HG02852 (cell line): Measurements from ENCODE around the gene PPP2R2B.

Source experiments
- ATAC-seq: cut with Tn5 transposase; IDR thresholded peaks from one replicate; pipeline ENCODE4 v1.9.1; 2021; ENCODE audit warnings: mild to moderate bottlenecking, moderate library complexity; ENCODE audit not compliant: unreplicated experiment

The PPP2R2B gene

GRCh38 chr5:146878476-146879172, at the start of gene PPP2R2B:
PPP2R2B (minus strand) TSS chr5:146878757.
- no peak for ATAC-seq

GRCh38 chr5:146924132-146924531, 45.6 kb upstream of the PPP2R2B start:
- no peak for ATAC-seq

GRCh38 chr5:146921225-146921624, 42.7 kb upstream of the PPP2R2B start:
- ATAC-seq, result no peak

GRCh38 chr5:146920351-146920881, 41.9 kb upstream of the PPP2R2B start:
- ATAC-seq, result no peak

GRCh38 chr5:146919304-146919703, 40.7 kb upstream of the PPP2R2B start:
- ATAC-seq, result no peak

DNA sequence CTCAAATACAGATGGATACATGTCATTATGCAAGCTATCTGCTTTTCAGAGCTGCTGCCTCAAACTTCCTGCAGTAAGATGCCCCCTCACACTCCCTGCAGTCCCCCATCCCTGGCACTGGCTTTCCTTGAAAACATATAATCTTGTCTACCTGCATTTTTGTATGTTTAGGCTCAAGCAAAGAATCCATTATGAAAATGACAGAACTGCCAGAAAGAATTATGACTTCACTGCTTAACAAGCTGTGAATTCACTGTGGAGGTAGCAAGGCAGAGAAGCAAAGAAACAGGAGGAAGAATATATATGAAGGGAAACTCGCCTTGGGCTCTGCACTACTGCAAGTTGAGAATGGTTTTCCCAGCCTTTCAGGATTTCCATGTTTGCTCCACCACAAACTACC, 39.4 kb upstream of the PPP2R2B start:
- ATAC-seq, result no peak

- ATAC-seq, result no peak
Observed at GRCh38 chr5:146912874-146913273, 34.3 kb upstream of the PPP2R2B start.

- no peak for ATAC-seq
Observed at GRCh38 chr5:146910239-146910638, 31.7 kb upstream of the PPP2R2B start.

DNA sequence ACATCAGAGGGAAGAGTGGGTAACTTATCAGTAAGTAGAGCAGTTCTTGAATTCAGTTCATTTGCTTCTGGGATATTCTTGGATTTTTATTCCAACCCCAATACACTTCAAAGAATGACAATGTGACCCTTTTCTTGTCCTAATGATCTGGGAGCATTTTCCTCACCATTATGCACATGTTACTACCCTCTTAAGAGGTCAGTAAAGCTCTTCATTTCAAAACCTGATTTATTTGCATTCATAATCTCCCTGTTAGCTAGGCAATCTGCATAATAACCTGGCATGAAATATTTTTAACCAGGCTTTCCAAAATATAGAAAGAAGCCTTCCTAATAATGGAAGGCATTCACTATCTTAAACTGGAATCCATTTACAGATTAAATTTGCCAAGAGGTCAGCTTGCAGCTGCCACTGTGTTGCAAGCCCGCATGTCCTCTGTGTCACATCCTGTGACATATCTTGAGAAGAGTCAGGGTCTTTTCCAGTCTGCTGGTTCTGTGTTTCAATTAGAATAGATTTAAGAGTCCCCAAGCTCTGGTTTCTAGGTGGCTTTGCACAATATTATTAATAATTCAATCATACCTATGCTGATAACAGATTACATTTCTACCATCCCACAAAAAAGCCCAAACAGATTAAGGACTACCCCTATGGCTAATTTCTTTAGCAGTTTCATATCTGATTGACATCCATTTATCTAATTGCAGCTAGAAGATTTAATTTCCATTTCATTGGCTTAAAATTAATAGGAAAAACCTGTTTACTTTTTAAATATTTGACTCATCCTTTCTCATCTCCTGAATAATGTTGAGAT, 30.9 kb upstream of the PPP2R2B start:
- no peak for ATAC-seq

- ATAC-seq, result no peak
Observed at GRCh38 chr5:146906803-146907202, 28.2 kb upstream of the PPP2R2B start.

DNA sequence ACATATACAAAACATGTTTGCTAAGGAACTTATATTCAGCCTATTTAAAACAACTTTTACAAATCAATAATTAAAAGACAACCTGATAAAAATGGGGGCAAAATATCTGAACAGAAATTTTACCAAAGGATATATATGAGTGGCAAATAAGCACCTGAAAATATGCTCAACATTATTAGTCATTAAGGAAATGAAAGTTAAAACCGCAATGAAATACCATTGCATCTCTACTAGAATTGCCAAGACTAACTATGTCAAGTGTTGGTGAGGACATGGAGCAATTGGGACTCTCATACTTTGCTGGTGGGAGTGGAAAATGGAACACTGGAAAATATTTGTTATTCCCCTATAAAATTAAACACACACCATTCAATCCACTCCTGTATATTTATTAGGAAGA, 26.3 kb upstream of the PPP2R2B start:
- no peak for ATAC-seq

DNA sequence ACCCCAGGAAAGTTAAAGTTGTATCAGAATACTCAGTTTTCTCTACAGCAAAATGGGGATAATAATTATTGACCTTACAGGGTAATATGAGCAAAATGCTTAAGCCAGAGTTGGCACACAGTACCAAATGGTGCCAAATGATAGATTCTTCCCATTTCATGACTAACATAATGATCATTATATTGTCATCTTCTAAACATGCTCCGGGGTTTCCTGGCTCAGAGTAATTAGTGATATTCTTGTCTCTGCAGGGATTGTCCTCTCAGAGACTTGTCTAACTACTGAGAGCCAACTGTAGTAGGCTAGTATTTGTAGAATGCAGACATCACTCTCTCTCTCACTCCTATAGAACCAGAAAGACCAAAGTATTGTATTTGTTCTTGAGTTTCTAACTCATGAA, 25.2 kb upstream of the PPP2R2B start:
- no peak for ATAC-seq

DNA sequence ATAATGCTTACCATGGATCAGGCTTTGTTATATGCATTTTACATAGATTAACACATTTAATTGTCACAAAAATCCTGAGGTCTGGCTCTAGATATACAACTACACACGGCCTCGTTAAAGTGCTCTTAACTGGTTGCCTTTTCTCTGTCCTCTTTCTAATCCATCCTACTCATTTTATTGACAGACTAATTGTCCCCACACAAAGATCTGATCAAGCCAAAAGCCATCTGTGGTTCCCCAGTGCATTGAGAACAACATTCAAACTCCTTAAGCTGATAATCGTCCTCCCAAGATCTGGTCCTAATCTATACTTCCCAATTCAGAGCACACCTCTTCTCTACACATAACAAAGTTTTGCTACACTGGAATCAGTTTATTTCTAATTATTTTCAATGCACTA, 23.9 kb upstream of the PPP2R2B start:
- ATAC-seq, result no peak

GRCh38 chr5:146897061-146897460, 18.5 kb upstream of the PPP2R2B start:
- no peak for ATAC-seq

- ATAC-seq, result no peak
Observed at GRCh38 chr5:146894753-146895521, 16.4 kb upstream of the PPP2R2B start.

- ATAC-seq, result no peak
Observed at GRCh38 chr5:146893991-146894390, 15.4 kb upstream of the PPP2R2B start.

- ATAC-seq, result no peak
Observed at GRCh38 chr5:146892231-146892630, 13.7 kb upstream of the PPP2R2B start.

DNA sequence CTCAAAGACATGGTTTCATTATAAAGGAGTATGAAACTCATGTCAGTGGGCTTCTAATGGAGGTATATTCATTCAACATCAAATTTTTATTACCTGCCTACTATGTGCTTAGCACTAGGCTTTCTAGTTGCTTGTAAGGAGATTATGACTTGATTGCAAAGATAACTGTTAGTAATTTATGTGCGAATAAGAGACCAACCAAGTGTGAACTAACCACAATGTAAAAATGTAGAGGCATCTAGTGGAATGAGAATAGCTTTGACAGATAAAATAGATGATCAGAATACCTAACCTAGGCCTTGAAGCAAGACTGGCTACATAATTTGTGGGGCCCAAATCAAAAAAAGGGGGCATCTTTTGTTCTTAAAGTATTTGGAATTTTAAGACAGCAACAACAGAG, 13.0 kb upstream of the PPP2R2B start:
- no peak for ATAC-seq

GRCh38 chr5:146890731-146891440, 12.3 kb upstream of the PPP2R2B start:
- no peak for ATAC-seq

DNA sequence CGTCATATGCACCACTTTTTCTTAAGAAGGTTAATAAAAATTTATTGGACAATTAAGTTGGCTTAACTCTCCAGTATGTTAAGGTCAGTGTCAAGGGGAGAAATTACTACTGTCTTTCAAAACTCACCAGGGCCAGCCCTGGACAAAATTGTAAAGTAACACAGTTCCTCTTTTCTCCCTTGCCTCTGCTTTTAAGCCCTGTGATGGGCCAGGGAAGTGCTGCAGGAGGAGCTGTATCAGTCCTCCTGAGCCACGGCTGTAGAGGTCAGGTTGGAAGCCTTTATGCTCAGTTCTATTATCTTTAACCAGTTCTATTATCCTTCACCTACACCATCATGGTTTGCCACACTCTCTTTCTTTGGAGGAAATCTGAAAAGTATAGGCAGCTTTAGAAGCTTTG, 11.5 kb upstream of the PPP2R2B start:
- ATAC-seq, result no peak

- ATAC-seq, result no peak
Observed at GRCh38 chr5:146889169-146889568, 10.6 kb upstream of the PPP2R2B start.
